ENCODE data around the gene OGA.

The OGA gene

GRCh38 chr10:101773923-101774588 is 44.2 kb downstream of the OGA start:
- FAIRE-seq = no peak

GRCh38 chr10:101772895-101773761 is 45.1 kb downstream of the OGA start:
- no peak for FAIRE-seq

GRCh38 chr10:101772017-101772894 is 46.0 kb downstream of the OGA start:
- FAIRE-seq = no peak

GRCh38 chr10:101771380-101771779 is 46.9 kb downstream of the OGA start:
- no peak for FAIRE-seq

GRCh38 chr10:101770331-101771215 is 47.7 kb downstream of the OGA start:
- FAIRE-seq = no peak

GRCh38 chr10:101769541-101770180 is 48.6 kb downstream of the OGA start:
- no peak for FAIRE-seq

GRCh38 chr10:101768791-101769170 is 49.5 kb downstream of the OGA start:
- no peak for FAIRE-seq

- FAIRE-seq = no peak
These were observed 50.1 kb downstream of the OGA start for GRCh38 chr10:101767966-101768790.

- FAIRE-seq = no peak
These were observed 50.7 kb downstream of the OGA start for GRCh38 chr10:101767600-101767945.

GRCh38 chr10:101766753-101767599 is 51.3 kb downstream of the OGA start:
- no peak for FAIRE-seq

- no peak for FAIRE-seq
These were observed 51.9 kb downstream of the OGA start for GRCh38 chr10:101766306-101766705.

- FAIRE-seq = no peak
These were observed 55.0 kb downstream of the OGA start for GRCh38 chr10:101763141-101763846.

GRCh38 chr10:101762736-101763135 is 55.5 kb downstream of the OGA start:
- FAIRE-seq = no peak

GRCh38 chr10:101761226-101761625 is 57.0 kb downstream of the OGA start:
- no peak for FAIRE-seq

GRCh38 chr10:101760510-101760909 is 57.7 kb downstream of the OGA start:
- no peak for FAIRE-seq

GRCh38 chr10:101759309-101760247 is 58.7 kb downstream of the OGA start:
- no peak for FAIRE-seq

GRCh38 chr10:101758858-101759257 is 59.4 kb downstream of the OGA start:
- FAIRE-seq = no peak

- no peak for FAIRE-seq
These were observed 66.0 kb downstream of the OGA start for GRCh38 chr10:101752241-101752640.
